Psoas muscle (tissue), 8 donors: Measurements from ENCODE around the gene NCKAP5L. TPM values are rescaled to one million over a fixed set of nuclear protein-coding genes. Genes with fewer than 3 reads are reported as not detected.

Source experiments
- ATAC-seq, 4 donors: fragments of 200-7000 bp; cut with Tn5 transposase; one replicate each; pipeline ENCODE4 v1.9.1; 2020; ENCODE audit warnings: moderate library complexity in 3 of 4, mild to moderate bottlenecking in 2 of 4
- DNase-seq, 2 donors: peaks; one replicate each; pipeline ENCODE4 v3.0.0-alpha.2; 2020
- H3K27ac ChIP-seq: fragments of 200-600 bp; one replicate; pipeline ENCODE4 v1.8.0; 2022
- H3K27me3 ChIP-seq, 3 donors: fragments of 200-600 bp in 1 of 3; one replicate each; pipeline versions ENCODE4 v1.6.1 to v1.8.0; 2013 to 2022; ENCODE audit warnings: low read length in 2 of 3, mild to moderate bottlenecking in 2 of 3, moderate library complexity in 1 of 3; ENCODE audit not compliant: insufficient read depth in 3 of 3
- H3K36me3 ChIP-seq, 2 donors: fragments of 200-600 bp in 1 of 2; one replicate each; pipeline versions ENCODE4 v1.6.1 to v1.8.0; 2013 to 2022; ENCODE audit warnings: low read depth in 1 of 2, mild to moderate bottlenecking in 1 of 2, moderate library complexity in 1 of 2; ENCODE audit not compliant: insufficient read depth in 1 of 2
- H3K4me1 ChIP-seq: fragments of 200-600 bp; one replicate; pipeline ENCODE4 v1.8.0; 2022
- H3K4me3 ChIP-seq: fragments of 200-600 bp; one replicate; pipeline ENCODE4 v1.8.0; 2022; ENCODE audit warnings: mild to moderate bottlenecking
- H3K9me3 ChIP-seq: fragments of 200-600 bp; one replicate; pipeline ENCODE4 v1.8.0; 2022
- CTCF ChIP-seq: fragments of 200-600 bp; IDR thresholded peaks from one replicate; pipeline ENCODE4 v1.8.0; 2022; ENCODE audit warnings: antibody characterized with exemption
- WGBS, 3 donors: extraction: QIAGEN DNeasy Blood & Tissue Kit; methylation state at CpG; one replicate each; pipeline versions ENCODE4 v1.1.6 to v1.1.7; 2013; 5-methylcytosine and 5-hydroxymethylcytosine counted together
- intact Hi-C, 2 donors: fragments of 100-400 bp; cut with DNase I; formaldehyde crosslinking; loops; one replicate each; pipeline versions ENCODE4 v1.11.0 to v1.14.2; 2022
- polyA plus RNA-seq, 3 donors: library from polyadenylated mRNA; stranded (reverse); fragments of 200-250 nt; gene quantifications; one replicate each; pipeline ENCODE4 v1.2.3, GENCODE V29; 2013
- total RNA-seq, 4 donors: library from RNA; stranded (reverse); fragmentation: NEBNext Ultra II Directional in 2 of 4; extraction: Animal tissue kit (Norgen Biotek cat#: 25700) in 2 of 4; gene quantifications; one replicate each; pipeline versions ENCODE4 v1.2.1 to v1.2.4, GENCODE V29; 2021 to 2023
- donor health status: healthy with polysubstance abuse.
- donor health status: DM: no; HTN: no; CAD: no; lungs with moderate emphysema.
- donor health status: Bipolar disorder and iron deficiency.
- donor health status: healthy.
- donor health status: DM: yes; HTN: yes; CAD: no.
- donor health status: DM: no; HTN: no; CAD: no.
- donor health status: DM: no; HTN: no; CAD: no.
- donor health status: DM: yes; HTN: yes; CAD: no.

Gene NCKAP5L
- total and polyA plus RNA-seq, 7 donors: 6.8 to 16.5 (median 11.7) TPM

DNA sequence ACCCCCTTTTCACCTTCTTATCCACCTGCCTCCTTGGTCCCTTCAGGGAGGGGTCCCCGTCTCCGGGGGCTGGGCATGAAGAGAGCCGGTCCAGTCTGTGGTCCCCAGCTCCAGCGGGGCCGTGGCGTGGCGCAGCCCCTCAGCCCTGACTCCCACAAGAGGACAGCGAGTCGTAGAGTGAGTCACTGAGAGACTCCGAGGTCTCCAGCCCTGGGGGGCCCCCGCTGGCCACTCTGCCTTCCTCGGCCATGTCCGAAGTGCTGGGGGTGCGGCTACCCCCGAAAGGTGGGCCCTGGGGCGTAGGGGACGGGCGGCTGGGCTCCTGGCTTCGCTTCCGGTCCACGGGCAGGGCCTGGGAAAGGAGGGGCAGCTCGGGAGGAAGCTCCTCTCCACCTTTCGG lies 36.5 kb downstream of the NCKAP5L start:
- Histone ChIP-seq H3K36me3 (peaks cover 8 to 56% of the 10 kb centered on the region in 2 donors), H3K9me3 (peaks cover 5% of the 10 kb centered on the region), H3K4me1 (no peaks in the 10 kb centered on the region), H3K27me3 (no peaks in the 10 kb centered on the region), H3K27ac (no peak overlapping the region), H3K4me3 (no peak overlapping the region)
- WGBS, 3 donors: 84 to 91% (median 89%) methylated on average over 23 of the region's 23 CpGs
- intact Hi-C loops: no loop called here
- DNase-seq: no peak
- no peak for ATAC-seq
- TF ChIP-seq CTCF: no peak

GRCh38 chr12:49790741-49791555 lies 37.3 kb downstream of the NCKAP5L start:
- Histone ChIP-seq H3K4me1 (no peaks in the 10 kb centered on the region), H3K27me3 (no peaks in the 10 kb centered on the region), H3K4me3 (no peak overlapping the region), H3K9me3 (peaks cover 5% of the 10 kb centered on the region), H3K27ac (no peak overlapping the region), H3K36me3 (peaks cover 8 to 52% of the 10 kb centered on the region in 2 donors)
- WGBS, 3 donors: 76 to 81% (median 80%) methylated on average over 22 of the region's 22 CpGs
- no peak for DNase-seq
- no peak for TF ChIP-seq CTCF
- ATAC-seq: no peak
- intact Hi-C loops: no loop called here

DNA sequence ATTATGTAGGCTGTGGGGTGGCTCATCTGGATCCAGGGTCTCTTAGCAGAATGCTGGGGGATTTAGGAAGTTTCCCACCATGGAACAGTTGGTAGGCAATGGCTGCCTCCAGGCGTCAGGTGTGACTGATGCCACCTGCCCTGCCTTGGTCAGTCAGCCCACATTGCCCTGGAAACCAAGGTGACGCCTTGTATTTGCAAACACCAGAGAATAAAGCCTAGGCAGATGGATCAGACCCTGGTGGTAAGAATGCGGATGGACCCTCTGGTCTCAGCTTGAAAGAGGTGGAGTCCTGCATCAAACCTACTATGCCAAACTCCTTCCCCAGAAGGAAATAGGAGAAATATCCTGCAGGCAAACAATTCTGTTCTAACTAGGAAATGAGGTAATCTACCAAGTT lies 38.2 kb downstream of the NCKAP5L start:
- ATAC-seq (no peak), DNase-seq (no peak)
- H3K27ac ChIP-seq: no peak overlapping the region
- H3K36me3 ChIP-seq: peaks cover 8 to 43% of the 10 kb centered on the region in 2 donors
- H3K9me3 ChIP-seq: peaks cover 5% of the 10 kb centered on the region
- no peak overlapping the region for H3K4me3 ChIP-seq
- no peak for TF ChIP-seq CTCF
- 80 to 87% (median 85%) methylated on average over 3 of the region's 3 CpGs for WGBS, 3 donors
- intact Hi-C loops: no loop called here
- H3K27me3 ChIP-seq: no peaks in the 10 kb centered on the region
- peaks cover 4% of the 10 kb centered on the region for H3K4me1 ChIP-seq

- 97 to 98% (median 98%) methylated on average over 2 of the region's 2 CpGs for WGBS, 3 donors
- ATAC-seq: no peak
- no peak overlapping the region for H3K4me3 ChIP-seq
Measured at GRCh38 chr12:49787672-49788071, 40.5 kb downstream of the NCKAP5L start.

More at GRCh38 chr12:49787672-49788071, 40.5 kb downstream of the NCKAP5L start:
- H3K36me3 ChIP-seq: peaks cover 5 to 32% of the 10 kb centered on the region in 2 donors
- H3K27ac ChIP-seq: no peak overlapping the region
- DNase-seq: no peak
- H3K27me3 ChIP-seq: no peaks in the 10 kb centered on the region
- peaks cover 5% of the 10 kb centered on the region for H3K9me3 ChIP-seq
- peaks cover 26% of the 10 kb centered on the region for H3K4me1 ChIP-seq
- intact Hi-C loops: loop anchor here in 1 of 2 donors (1.0 kb wide), 1 partner anchor 13 kb away; no protein-coding TSS in a partner anchor
- no peak for TF ChIP-seq CTCF
